ENCODE results near the gene HENMT1. TPM values are rescaled to one million over a fixed set of nuclear protein-coding genes. Genes with fewer than 3 reads are reported as not detected.
A peak's percentile ranks its signal among the peaks of the same experiment; 100 is the strongest.

Gene HENMT1
- total RNA-seq, 1 experiment from 2014 or later = not detected

DNA sequence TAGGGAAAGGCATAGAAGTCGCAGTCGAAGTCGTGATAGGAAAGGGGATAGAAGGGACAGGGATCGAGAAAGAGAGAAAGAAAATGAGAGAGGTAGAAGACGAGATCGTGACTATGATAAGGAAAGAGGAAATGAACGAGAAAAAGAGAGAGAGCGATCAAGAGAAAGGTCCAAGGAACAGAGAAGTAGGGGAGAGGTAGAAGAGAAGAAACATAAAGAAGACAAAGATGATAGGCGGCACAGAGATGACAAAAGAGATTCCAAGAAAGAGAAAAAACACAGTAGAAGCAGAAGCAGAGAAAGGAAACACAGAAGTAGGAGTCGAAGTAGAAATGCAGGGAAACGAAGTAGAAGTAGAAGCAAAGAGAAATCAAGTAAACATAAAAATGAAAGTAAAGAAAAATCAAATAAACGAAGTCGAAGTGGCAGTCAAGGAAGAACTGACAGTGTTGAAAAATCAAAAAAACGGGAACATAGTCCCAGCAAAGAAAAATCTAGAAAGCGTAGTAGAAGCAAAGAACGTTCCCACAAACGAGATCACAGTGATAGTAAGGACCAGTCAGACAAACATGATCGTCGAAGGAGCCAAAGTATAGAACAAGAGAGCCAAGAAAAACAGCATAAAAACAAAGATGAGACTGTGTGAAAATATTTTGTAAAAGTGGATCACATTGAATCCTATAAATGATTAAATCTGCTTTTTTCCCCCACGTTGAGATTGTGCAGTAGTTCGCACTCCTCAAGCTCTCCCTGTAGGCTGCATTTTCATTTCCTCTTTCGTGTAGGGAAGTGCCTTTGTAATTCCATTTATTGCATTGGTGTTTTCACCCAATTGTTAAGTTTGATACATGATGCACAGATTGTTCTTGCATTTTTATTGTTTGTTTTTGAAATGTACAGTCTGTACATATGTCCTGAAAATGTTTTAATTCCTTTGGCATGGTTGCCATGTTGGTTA is 38.8 kb upstream of the HENMT1 start:
- intact Hi-C loops (cut with micrococcal nuclease) = no loop called here
- ChIA-PET RAD21 (ENCODE audit: low non-redundant PET in 1 of 2, low total read pairs in 2 of 2, uncharacterized antibody in 2 of 2, unreplicated experiment in 2 of 2) (no interaction called here), POLR2A (no interaction called here), CTCF (no interaction called here)
- no peaks in the 10 kb centered on the region for H3K27me3 ChIP-seq (ENCODE audit: insufficient read depth, low read length)
- peaks cover 5 to 10% of the 10 kb centered on the region in 2 experiments for H3K4me1 ChIP-seq (ENCODE audit: control insufficient read depth in 1 of 2, insufficient read depth in 2 of 2, low read length in 2 of 2)
- ATAC-seq (no peak), DNase-seq (ENCODE audit: low read depth, low spot score) (no peak)
- BruUV-seq (replicated peaks) = TSS peak; percentile 10
- H3K4me2 ChIP-seq (ENCODE audit: low read length) = no peak overlapping the region
- H3K4me3 ChIP-seq (replicated peaks in 1 of 2; ENCODE audit: low read depth in 1 of 2, low read length in 2 of 2) = no peak overlapping the region
- H3K9me2 ChIP-seq (ENCODE audit: insufficient read depth) = no peaks in the 10 kb centered on the region
- H3K36me3 ChIP-seq (ENCODE audit: control insufficient read depth in 1 of 2, insufficient read depth in 2 of 2, low read length in 2 of 2) = peaks cover 48 to 54% of the 10 kb centered on the region in 2 experiments
- no peaks in the 10 kb centered on the region for H3K9me3 ChIP-seq (ENCODE audit: control insufficient read depth in 1 of 2, insufficient read depth in 1 of 2, low read depth in 1 of 2, low read length in 2 of 2)
- H2AFZ ChIP-seq (ENCODE audit: low read depth, low read length, poor library complexity, severe bottlenecking) = no peak overlapping the region
- TF ChIP-seq POLR2AphosphoS5 (IDR thresholded peaks at IDR 0.05; ENCODE audit: low read depth, low read length) = peak; percentile 27; the same call in 1 of the 2 replicates
- TF ChIP-seq, protein P1, sequence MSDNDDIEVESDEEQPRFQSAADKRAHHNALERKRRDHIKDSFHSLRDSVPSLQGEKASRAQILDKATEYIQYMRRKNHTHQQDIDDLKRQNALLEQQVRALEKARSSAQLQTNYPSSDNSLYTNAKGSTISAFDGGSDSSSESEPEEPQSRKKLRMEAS (IDR thresholded peaks at IDR 0.05) = no peak
- no peak overlapping the region for H3K9ac ChIP-seq (ENCODE audit: low read length)
- H4K20me1 ChIP-seq (ENCODE audit: insufficient read depth) = peaks cover 31% of the 10 kb centered on the region; the same call in 1 of the 2 replicates
- H3K27ac ChIP-seq (ENCODE audit: low read depth, low read length) = no peak overlapping the region
- peaks cover 40% of the 10 kb centered on the region for H3K79me2 ChIP-seq (ENCODE audit: insufficient read depth, low read length)

DNA sequence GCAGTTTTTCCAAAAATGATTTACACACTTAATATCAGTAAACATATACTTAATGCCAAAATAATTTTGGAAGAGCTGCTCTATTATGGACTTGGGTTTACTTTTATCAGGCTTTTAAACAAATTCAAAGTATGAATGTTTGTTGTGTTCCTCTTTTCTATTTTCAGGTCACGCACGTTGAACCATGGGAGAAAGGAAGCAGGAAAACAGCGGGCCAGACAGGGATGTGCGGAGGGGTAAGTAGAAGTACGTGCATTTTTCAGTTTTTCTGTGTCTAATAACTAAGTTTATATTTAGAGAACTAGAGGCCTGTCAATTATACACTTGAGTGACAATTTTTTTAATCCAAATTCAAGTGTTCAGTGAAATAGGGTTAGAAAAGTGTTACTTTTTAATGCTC is 34.6 kb upstream of the HENMT1 start:
- Histone ChIP-seq H3K4me3 (replicated peaks in 1 of 2; ENCODE audit: low read depth in 1 of 2, low read length in 2 of 2) (no peak overlapping the region), H3K4me2 (ENCODE audit: low read length) (no peak overlapping the region), H3K9ac (ENCODE audit: low read length) (no peak overlapping the region), H3K27me3 (ENCODE audit: insufficient read depth, low read length) (no peaks in the 10 kb centered on the region), H2AFZ (ENCODE audit: low read depth, low read length, poor library complexity, severe bottlenecking) (no peak overlapping the region), H3K79me2 (ENCODE audit: insufficient read depth, low read length) (peaks cover 81% of the 10 kb centered on the region), H3K36me3 (ENCODE audit: control insufficient read depth in 1 of 2, insufficient read depth in 2 of 2, low read length in 2 of 2) (peaks cover 45 to 58% of the 10 kb centered on the region in 2 experiments), H3K4me1 (ENCODE audit: control insufficient read depth in 1 of 2, insufficient read depth in 2 of 2, low read length in 2 of 2) (peaks cover 11 to 22% of the 10 kb centered on the region in 2 experiments; a peak in 3 of 4 replicates), H4K20me1 (ENCODE audit: insufficient read depth) (peaks cover 41% of the 10 kb centered on the region; the same call in 1 of the 2 replicates), H3K27ac (ENCODE audit: low read depth, low read length) (no peak overlapping the region), H3K9me2 (ENCODE audit: insufficient read depth) (no peaks in the 10 kb centered on the region), H3K9me3 (ENCODE audit: control insufficient read depth in 1 of 2, insufficient read depth in 1 of 2, low read depth in 1 of 2, low read length in 2 of 2) (no peaks in the 10 kb centered on the region)
- BruUV-seq (replicated peaks) = no TSS peak
- no peak for DNase-seq (ENCODE audit: low read depth, low spot score)
- ChIA-PET RAD21 (ENCODE audit: low non-redundant PET in 1 of 2, low total read pairs in 2 of 2, uncharacterized antibody in 2 of 2, unreplicated experiment in 2 of 2) (no interaction called here), CTCF (no interaction called here), POLR2A (no interaction called here)
- intact Hi-C loops (cut with micrococcal nuclease) = no loop called here
- ATAC-seq = no peak
- TF ChIP-seq, protein P2, sequence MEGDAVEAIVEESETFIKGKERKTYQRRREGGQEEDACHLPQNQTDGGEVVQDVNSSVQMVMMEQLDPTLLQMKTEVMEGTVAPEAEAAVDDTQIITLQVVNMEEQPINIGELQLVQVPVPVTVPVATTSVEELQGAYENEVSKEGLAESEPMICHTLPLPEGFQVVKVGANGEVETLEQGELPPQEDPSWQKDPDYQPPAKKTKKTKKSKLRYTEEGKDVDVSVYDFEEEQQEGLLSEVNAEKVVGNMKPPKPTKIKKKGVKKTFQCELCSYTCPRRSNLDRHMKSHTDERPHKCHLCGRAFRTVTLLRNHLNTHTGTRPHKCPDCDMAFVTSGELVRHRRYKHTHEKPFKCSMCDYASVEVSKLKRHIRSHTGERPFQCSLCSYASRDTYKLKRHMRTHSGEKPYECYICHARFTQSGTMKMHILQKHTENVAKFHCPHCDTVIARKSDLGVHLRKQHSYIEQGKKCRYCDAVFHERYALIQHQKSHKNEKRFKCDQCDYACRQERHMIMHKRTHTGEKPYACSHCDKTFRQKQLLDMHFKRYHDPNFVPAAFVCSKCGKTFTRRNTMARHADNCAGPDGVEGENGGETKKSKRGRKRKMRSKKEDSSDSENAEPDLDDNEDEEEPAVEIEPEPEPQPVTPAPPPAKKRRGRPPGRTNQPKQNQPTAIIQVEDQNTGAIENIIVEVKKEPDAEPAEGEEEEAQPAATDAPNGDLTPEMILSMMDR (IDR thresholded peaks at IDR 0.05 in 2 of 3, conservative IDR thresholded peaks at IDR 0.05 in 1 of 3; ENCODE audit: borderline replicate concordance in 1 of 3, insufficient read depth in 1 of 3, low read depth in 2 of 3, low read length in 2 of 3) = no peak
- TF ChIP-seq, protein P3, sequence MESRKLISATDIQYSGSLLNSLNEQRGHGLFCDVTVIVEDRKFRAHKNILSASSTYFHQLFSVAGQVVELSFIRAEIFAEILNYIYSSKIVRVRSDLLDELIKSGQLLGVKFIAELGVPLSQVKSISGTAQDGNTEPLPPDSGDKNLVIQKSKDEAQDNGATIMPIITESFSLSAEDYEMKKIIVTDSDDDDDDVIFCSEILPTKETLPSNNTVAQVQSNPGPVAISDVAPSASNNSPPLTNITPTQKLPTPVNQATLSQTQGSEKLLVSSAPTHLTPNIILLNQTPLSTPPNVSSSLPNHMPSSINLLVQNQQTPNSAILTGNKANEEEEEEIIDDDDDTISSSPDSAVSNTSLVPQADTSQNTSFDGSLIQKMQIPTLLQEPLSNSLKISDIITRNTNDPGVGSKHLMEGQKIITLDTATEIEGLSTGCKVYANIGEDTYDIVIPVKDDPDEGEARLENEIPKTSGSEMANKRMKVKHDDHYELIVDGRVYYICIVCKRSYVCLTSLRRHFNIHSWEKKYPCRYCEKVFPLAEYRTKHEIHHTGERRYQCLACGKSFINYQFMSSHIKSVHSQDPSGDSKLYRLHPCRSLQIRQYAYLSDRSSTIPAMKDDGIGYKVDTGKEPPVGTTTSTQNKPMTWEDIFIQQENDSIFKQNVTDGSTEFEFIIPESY (IDR thresholded peaks at IDR 0.05; ENCODE audit: extremely low read depth, insufficient replicate concordance, low read length) = no peak
- TF ChIP-seq CBX3 (IDR thresholded peaks at IDR 0.05; ENCODE audit: low read depth) = no peak
- TF ChIP-seq ZNF274 (IDR thresholded peaks at IDR 0.05; ENCODE audit: low read depth, low read length) = no peak
- TF ChIP-seq, protein P4, sequence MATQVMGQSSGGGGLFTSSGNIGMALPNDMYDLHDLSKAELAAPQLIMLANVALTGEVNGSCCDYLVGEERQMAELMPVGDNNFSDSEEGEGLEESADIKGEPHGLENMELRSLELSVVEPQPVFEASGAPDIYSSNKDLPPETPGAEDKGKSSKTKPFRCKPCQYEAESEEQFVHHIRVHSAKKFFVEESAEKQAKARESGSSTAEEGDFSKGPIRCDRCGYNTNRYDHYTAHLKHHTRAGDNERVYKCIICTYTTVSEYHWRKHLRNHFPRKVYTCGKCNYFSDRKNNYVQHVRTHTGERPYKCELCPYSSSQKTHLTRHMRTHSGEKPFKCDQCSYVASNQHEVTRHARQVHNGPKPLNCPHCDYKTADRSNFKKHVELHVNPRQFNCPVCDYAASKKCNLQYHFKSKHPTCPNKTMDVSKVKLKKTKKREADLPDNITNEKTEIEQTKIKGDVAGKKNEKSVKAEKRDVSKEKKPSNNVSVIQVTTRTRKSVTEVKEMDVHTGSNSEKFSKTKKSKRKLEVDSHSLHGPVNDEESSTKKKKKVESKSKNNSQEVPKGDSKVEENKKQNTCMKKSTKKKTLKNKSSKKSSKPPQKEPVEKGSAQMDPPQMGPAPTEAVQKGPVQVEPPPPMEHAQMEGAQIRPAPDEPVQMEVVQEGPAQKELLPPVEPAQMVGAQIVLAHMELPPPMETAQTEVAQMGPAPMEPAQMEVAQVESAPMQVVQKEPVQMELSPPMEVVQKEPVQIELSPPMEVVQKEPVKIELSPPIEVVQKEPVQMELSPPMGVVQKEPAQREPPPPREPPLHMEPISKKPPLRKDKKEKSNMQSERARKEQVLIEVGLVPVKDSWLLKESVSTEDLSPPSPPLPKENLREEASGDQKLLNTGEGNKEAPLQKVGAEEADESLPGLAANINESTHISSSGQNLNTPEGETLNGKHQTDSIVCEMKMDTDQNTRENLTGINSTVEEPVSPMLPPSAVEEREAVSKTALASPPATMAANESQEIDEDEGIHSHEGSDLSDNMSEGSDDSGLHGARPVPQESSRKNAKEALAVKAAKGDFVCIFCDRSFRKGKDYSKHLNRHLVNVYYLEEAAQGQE (IDR thresholded peaks at IDR 0.05; ENCODE audit: low read depth) = no peak
- TF ChIP-seq POLR2AphosphoS5 (IDR thresholded peaks at IDR 0.05; ENCODE audit: low read depth, low read length) = no peak
- TF ChIP-seq YY1 (IDR thresholded peaks at IDR 0.05; ENCODE audit: extremely low read depth, insufficient replicate concordance, low read depth, low read length) = no peak
